PC-9 (cell line): ENCODE results near the gene HNRNPLL.

ENCODE experiments used
- EZH2 ChIP-seq: fragments of 200-600 bp; sonication (generic); IDR thresholded peaks from 2 replicates; pipeline ENCODE4 v1.8.0; 2017; ENCODE audit warnings: antibody characterized with exemption, low read depth
- TF ChIP-seq, protein P1 (sequence below): fragments of 200-600 bp; sonication (generic); conservative IDR thresholded peaks from 2 replicates; pipeline ENCODE4 v1.6.1; 2017; ENCODE audit warnings: mixed run types, antibody characterized with exemption, mild to moderate bottlenecking, moderate library complexity

DNA sequence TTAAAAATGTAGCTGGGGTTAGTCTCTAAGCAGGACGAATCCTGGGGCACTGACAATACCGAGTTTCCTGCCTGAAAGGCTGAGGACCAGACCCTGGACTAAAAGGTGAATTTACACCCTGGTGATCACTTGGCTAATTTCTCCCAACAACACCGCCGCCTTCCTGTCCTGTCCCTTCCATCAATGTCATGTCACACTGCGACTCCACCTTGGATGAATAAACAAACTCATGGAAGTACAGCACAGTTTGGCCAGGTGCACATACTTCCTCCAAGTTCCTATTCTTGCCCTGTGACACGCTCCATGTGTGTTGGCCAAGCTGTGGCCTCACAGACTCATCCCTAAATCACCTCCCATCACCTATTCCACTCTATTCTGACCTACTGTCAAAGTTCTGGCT, 47.3 kb upstream of the HNRNPLL start:
- TF ChIP-seq, protein P1, sequence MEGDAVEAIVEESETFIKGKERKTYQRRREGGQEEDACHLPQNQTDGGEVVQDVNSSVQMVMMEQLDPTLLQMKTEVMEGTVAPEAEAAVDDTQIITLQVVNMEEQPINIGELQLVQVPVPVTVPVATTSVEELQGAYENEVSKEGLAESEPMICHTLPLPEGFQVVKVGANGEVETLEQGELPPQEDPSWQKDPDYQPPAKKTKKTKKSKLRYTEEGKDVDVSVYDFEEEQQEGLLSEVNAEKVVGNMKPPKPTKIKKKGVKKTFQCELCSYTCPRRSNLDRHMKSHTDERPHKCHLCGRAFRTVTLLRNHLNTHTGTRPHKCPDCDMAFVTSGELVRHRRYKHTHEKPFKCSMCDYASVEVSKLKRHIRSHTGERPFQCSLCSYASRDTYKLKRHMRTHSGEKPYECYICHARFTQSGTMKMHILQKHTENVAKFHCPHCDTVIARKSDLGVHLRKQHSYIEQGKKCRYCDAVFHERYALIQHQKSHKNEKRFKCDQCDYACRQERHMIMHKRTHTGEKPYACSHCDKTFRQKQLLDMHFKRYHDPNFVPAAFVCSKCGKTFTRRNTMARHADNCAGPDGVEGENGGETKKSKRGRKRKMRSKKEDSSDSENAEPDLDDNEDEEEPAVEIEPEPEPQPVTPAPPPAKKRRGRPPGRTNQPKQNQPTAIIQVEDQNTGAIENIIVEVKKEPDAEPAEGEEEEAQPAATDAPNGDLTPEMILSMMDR, result no peak
- TF ChIP-seq EZH2, result no peak
